Spleen (tissue), 7 donors: ENCODE data around the gene C4orf17.

Experiments used
- CTCF ChIP-seq, 11 experiments: fragments of 200-600 bp in 7 of 11; fragments of 450-650 bp in 4 of 11; sonication (generic) in 4 of 11; IDR thresholded peaks in 8 of 11; conservative IDR thresholded peaks in 3 of 11; 1 replicate in 7 of 11; 2 replicates in 4 of 11; pipeline versions ENCODE4 v1.4.0 to v1.8.0; 2016 to 2021; ENCODE audit warnings: antibody characterized with exemption in 11 of 11, inconsistent platforms in 4 of 11, mild to moderate bottlenecking in 1 of 11
- POLR2A ChIP-seq, 3 donors: fragments of 450-650 bp; IDR thresholded peaks; one replicate each; pipeline ENCODE4 v1.5.1; 2017; ENCODE audit warnings: antibody characterized with exemption in 3 of 3, mild to moderate bottlenecking in 1 of 3
- POLR2AphosphoS5 ChIP-seq, 3 donors: sonication (generic); formaldehyde crosslinking; IDR thresholded peaks; one replicate each; pipeline ENCODE4 v1.5.1; 2017; ENCODE audit warnings: antibody characterized with exemption in 3 of 3
- donor health status: DM: no; HTN: no; CAD: no; lungs with moderate emphysema.
- donor health status: DM: no; HTN: no; CAD: no.
- donor health status: DM: no; HTN: no; CAD: no.

GRCh38 chr4:99483636-99484035 is 27.2 kb upstream of the C4orf17 start:
- no peak for TF ChIP-seq CTCF (IDR thresholded peaks at IDR 0.05 in 8 of 11, conservative IDR thresholded peaks at IDR 0.05 in 3 of 11)
- no peak for TF ChIP-seq POLR2A (IDR thresholded peaks at IDR 0.05)
- TF ChIP-seq POLR2AphosphoS5 (IDR thresholded peaks at IDR 0.05) = no peak
